Measurements from ENCODE around the gene DCC.

Gene DCC

DNA sequence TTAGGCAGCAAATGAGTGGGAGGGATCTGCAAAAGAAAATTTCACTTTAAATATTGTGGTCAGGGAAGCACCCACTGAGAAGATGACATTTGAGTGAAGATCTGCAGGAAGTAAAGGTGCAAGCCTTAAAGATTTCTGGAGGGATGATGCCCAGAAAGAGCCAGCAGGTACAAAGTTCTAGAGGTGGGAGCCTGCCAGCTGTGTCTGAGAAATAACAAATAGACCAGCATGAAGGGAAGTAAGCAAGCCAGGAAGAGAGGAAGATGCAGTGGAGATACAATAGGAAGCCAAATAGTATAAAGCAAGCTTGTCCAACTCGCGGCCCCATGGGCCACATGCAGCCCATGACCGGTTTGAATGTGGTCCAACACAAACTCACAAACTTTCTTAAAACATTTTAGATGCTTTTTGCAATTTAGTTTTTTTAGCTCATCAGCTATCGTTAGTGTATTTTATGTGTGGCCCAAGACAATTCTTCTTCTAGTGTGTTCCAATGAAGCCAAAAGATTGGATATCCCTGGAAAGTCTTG lies 489.9 kb downstream of the DCC start:
- DNase-seq = no peak

DNA sequence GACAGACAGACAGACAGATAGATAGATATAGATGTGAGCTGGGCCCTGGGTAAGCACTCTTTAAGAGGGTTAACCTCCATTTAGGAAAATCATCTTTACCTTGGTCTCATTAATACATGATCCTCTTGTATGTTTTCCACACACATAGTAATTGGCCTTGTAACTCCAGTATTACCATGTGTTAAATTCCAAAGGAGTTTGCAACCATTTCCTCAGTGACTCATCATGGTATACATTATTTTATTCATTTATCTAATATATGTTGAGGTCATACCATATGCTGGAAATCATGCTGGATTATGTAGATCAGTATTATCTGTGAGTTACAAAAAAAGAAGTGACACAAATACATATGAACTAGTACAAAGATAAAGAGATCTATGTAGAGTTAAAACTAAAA lies 504.3 kb downstream of the DCC start:
- no peak for DNase-seq

DNA sequence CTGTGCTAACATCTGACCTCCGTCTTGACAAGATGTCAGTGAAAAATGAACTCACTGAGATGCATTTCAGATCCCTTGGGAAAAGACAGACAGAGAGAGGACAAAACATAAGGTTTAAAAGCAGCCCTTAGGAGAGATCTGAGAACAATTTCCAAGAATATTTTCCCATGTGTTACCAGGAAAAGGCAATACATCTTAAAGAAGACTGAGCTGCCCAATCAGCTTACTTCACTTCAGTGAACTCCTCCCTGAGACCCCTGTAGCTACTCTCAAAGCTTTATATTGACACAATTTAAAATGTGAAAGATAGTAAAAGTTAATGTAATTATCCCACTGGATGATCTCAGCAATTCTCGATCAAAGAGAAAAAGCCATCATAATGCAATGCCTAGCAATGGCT lies 505.0 kb downstream of the DCC start:
- DNase-seq = no peak

DNA sequence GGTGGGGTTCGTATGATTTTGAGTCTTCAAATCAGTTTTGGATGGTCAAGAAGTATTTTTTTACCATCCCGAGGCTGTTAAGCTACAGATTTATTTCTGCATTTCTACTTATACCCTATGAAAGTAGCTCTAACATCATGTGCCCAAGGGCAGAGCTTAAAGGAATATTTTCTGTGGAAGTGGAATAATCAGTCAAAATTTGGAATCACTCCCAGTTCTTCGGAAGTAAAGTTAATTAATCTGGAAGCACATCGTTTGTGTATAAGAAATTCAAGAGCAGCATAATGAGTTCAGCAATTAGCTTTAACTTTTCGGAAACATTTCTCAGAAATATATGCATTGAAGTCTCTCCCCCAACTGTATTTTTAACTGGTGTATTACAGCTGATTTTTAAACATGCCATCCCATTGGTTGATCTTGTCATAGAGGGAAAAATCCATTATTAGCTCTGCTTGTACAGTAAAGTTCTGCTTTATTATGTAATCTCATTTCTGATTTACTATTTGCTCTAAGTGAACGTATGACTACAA lies 510.1 kb downstream of the DCC start:
- DNase-seq = no peak

DNA sequence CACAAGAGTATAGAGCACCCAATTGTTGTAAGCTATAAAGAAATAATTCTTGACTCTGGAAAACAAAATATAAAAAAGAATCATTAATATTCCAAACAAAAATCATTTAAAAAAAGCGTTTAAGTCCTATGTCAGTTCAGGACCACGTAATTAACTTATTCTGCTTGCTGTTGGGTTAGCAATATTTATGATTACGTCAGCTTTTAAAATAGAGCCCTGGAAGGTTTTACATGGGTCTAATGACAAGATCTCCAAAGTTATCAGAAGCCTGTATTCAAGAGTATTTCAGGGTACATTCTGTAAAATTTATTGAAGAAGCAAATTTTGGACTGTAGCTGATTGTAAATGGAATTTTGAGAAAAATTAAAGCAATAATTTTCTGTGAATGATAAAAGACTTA lies 521.6 kb downstream of the DCC start:
- DNase-seq = no peak

DNA sequence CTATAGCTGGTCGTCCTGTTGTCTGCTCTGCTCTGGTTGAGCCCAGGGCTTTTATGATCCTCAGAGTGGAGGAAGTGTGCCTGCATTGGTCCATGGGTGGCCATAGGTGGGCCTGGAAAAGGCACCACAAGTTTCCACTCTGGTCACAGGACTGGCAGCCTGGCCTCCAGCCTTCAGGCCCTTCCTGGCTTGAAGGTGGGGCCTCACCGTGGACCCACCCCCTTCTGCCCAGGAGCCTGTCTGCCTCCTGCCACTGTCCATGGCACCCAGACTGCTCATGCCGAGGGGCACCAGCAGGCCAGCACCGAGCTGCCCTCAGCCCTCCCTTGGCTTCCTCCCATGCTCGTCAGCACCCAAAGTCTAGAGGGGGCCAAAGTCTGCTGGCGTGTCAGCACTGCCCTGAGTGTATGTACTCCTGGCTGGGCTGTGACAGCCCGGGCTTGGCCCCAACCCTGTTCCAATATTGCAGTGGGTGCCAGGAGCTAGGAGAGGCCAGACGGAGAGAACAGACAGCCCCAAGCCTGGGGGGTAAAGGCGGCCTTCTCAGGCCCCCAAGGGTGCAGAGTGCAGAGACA lies 529.4 kb downstream of the DCC start:
- no peak for DNase-seq

DNA sequence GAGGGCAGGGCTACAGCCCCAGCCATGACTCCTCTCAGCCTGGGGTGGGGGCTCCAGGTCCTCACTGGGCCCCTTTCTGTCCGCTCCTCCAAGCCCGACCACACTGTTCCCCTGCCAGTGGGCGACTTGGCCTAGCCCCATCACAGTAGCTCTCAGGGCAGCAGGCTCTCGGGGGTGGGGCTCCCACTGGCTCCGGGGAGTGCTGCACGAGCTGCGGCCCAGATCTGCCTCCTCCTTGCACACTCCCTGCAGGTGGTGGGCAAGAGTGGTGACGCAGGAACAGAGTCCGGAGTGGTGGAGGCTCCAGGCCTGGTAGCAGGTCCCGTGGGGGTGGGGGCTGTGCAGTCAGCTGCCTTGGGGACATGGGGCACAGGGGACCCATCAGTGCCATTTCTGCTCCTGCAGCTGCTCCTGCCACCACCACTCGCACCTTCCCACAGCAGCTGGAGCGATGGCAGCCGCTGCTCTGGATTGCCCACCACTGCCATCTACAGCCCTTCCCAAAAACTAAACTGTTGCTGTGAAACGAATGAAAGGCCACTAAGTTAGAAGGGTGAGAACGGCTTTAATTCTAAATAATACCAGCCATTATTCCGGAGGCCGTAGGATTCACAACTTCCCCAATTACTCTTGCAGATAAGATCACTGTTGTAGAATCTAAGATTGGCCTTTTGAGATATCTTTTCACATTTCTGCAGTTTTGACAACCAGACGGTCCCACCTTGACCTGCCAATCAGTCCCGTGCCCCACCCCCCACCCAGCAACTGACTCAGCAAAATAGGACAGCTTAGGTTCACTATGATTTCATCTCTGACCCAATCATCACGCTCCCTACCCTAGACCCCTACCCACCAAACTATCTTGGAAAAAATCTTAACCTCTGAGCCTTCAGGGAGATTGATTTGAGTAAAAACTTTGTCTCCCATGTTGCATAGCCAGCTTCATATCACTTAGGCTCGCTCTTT lies 530.2 kb downstream of the DCC start:
- no peak for DNase-seq

DNA sequence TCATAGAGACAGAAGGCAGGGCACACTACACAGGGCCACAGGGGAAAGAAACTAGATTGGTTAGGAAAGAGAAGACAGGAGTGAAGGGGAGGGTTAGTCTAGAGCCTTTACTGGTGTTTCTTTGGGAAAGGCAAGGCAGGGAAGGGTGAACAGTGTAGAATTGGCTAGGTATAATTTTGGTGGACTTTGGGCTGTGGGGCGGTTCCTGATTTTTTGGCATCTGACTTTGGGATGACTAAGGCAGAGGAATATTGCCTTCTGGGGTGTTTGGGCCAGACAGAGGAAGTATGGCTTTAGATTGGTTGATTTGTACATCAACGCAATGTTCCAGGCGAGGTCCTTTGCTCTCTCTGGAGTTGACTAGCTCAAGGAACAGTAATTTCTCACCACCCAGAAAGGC lies 534.8 kb downstream of the DCC start:
- DNase-seq = no peak

DNA sequence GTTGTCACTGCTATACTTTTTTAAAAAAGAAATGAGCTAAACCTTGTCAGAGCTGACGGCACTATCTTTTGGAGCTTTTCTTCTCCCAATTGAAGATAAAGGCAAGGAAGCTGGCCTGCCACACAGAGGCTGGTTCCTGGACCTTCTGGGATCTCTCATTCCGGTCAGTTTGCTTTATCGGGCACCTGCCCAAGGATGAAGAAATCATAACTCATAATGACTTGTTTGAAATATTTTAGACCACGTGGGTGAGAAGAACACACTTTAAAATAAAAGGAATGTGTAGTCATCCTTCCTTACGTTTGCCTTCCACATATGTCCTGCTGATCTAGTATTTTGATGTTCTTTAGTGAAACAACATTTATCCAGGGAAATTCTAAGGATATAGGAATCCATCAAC lies 535.7 kb downstream of the DCC start:
- no peak for DNase-seq

DNA sequence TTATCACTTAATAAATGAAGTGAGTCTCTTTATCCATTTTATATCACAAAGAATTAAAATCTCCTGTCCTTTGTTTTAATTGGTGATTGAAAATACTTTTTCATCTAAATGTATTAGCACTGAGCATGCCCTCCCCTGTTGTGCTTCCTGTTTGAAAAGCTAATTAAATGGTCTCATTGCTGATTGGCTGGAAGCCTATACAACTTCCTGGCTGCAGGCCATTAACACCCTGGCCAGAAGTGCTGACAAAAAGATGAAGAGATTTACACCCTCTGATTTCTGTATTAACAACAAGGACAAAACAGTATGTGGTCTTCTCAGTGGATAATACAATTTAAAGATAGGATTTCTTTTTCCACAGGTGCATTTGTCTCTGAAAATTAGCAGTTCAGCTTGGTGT lies 548.0 kb downstream of the DCC start:
- no peak for DNase-seq

DNA sequence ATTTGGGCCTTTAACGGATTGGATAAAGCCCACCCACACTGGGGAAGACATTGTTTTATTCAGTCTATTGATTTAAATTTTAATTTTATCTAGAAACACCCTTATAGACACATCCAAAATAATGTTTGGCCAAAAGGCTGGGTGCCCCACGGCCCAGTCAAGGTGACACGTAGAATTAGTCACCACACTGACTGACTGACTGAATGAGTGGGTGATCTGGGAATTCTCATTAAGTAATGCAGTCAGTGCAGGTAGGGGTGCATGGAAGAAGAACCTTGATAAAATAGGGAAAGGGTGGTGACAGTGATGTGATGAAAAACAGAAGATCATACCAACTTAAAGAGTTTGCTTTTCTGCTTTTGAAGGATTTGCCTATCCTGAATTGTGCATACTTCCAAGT lies 554.8 kb downstream of the DCC start:
- no peak for DNase-seq

DNA sequence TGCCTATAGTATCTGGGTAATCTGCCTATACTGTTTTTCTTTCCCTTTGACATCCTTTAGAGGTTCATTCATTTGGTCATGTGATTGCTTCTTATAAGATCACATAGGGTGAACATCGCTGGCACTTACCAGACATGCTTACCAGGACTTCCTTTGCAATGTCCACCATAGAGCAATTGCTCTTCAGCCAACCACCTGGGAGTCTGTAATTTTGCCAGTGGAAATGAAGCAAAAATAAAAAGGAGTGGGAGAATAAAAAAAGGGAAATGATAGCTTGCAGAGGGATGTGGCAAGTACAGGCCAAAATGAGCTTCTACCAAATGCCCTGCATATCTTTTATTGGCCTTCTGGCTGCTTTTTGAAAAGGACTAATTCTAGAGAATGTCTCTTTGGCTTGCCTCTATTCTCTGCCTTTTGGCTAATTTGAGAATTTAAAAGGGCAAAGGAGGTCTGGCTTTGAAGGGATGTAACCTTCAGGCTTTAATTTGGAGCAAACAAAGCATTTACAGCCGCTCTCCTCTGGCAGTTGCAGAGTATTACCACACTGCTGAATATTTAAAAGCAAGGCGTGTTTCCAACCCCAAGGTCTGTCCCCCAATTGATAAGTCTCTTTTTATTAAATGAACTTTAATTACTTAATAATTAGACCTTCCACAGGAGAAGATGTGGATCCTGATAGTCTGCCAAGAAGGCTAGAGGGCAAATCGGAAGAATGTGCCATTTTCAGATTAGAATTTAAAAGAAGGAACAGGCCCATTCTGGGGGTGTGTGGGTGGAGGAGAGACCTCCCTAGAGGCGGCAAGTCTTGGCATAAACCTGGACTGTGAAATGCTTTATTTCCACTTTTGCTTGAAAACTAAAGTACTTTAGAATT lies 557.9 kb downstream of the DCC start:
- DNase-seq = no peak

DNA sequence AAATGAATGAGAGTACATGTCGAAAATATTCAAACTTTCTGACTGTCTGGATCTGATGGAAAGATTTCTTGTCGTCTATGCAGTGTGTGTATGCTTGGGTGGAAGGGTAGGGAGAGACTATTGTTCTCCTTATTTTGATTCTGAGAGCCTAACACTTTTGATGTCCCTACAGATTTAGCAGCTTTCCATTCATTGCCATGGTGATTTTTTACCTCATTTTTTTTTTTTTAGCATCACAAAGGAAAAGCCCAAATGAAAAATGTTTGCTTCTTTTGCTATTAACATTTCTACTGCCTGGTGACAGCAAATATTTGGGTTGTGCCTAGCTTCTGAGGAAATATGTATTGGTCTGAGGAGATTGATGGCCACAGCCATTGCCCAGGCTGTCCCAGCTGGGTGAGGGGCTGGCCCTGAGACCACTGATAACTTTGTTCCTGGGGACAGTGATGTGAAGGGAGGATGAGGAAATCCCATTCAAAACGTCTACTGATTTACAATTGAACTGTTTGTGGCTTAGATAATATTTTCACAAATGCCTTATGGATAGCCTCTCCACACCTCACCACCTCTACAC lies 558.6 kb downstream of the DCC start:
- DNase-seq = no peak

DNA sequence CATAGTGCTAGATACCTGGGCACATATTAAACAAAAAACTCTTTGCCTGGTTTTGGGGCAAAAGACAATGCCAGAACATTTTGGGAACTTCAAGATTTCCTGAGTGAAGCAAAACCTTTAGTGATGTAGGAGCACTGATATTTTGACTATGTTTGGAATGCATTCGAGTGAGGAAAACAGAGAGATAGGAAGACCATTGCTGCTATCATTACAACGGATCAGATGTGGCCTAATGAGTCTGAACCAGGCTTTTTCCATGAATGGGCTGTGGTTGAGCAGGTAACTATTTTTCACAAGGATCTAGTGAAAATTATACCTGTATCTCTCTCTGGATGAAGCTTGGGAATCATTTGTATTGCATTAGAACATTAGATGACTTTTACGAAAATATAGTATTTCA lies 562.2 kb downstream of the DCC start:
- no peak for DNase-seq

DNA sequence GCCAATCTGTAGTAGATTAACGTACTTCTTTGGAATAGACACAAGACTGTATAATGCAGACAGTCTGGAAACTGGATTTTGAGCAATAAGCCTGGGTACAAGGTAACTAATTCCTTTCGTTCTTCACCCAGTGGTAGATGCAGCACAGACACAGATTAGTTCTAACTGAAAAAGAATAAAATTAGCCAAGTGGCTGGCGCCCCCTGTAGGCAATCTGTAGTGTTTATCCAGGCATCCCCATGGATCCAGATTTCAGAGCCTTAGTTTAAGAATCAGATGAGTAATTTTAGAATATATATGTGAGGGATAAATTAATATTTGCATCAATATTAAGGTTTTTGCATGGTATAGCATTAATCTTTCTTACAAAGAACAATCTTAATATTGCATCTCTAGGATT lies 563.9 kb downstream of the DCC start:
- no peak for DNase-seq

DNA sequence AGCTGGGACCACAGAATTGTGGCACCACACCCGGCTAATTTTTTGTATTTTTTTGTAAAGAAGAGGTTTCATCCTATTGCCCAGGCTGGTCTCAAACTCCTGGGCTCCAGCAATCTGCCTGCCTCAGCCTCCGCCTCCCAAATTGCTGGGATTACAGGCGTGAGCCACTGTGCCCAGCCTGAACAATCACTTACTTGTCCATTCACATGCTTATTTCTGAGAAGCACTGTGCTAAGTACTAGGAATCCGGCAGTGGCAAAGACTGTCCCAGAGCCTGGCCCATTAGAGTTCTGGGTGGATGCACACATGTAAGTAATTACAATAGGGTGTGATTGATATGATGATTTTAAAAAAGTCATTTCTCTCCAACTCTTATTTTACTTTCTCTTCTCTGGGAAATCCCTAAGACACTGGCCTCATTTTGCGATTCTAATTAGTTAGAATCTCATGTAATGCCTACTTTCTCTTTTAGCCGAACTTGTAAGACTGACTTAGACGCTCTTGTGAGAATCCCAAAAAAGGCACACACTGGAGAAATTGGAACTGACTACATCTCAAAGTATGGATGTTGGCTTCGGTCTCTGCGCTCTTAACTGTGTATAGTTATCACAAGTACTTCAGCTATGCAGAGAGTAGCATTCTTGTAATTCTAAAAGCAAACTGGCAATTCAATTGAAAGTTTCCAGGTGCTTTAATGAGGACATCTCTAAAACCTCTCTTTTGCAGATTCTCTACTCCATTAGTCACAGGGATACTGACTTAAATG lies 567.7 kb downstream of the DCC start:
- no peak for DNase-seq

DNA sequence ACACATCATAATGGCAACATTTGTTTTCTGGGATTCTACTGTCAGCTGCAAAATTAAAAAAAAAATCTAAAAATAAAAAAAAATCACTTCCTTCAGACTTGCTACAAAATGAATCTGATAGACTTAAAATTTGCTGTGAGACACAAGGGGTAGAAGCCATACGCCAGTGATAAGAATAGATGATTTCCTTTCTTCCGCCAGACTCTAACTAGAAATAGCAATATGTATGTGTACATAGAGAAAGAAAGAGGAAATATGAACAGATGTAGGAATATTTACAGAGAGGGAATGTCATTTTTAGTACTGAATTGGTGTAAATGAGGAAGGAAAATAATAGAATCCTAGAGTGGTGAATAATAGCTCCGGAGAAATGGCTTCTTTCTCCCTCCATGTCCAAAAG lies 574.2 kb downstream of the DCC start:
- DNase-seq = no peak

DNA sequence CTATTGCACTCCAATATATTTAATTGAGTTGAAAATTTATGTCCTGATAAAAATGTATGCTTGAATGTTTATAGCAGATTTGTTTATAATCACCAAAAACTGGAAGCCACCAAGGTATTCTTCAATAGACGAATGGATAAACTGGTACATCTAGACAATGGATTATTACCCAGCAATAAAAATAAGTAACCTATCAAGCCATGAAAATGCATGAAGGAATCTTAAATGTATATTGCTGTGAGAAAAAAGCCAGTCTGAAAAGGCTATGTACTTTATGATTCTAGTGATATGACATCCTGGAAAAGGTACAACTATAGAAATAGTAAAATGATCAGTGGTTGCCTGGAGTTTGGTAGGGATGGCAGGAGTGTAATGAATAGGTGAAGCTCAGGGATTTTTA lies 580.7 kb downstream of the DCC start:
- DNase-seq = no peak

DNA sequence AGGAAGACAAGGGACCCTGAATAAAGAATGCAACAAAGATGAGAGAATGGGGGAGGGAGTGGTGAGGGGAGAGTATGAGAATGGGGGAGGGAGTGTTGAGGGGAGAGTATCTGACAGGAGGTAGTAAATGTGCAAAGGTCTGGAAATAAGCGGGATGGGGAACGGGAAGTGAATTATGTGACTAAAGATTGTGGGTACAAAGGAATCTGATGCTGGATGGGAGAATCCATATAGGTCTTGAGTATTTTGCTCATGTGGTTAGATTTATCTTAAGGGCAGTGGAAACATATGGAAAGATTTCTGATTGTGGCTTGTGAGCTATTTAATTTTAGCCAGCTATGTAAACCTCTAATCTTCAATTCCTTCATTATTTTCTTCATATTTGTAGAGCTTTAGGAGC lies 593.4 kb downstream of the DCC start:
- DNase-seq = no peak

DNA sequence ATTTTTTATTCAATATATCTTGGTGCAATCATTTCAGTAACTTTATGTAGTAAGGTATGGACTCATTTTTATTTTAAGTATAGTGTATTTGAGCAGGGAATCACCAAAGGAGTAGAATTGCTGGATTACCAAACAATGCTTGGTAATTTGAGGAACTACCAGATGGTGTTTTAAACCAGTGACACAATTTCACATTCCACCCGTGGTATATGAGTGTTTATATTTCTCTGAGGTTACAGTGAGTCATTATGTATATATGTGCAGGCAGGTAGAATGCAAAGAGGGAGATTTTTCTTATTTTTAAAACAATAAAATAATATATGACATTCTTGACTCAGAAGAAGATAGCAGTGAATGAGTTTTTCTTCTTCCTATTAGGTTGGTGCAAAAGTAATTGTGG lies 596.9 kb downstream of the DCC start:
- DNase-seq = no peak

DNA sequence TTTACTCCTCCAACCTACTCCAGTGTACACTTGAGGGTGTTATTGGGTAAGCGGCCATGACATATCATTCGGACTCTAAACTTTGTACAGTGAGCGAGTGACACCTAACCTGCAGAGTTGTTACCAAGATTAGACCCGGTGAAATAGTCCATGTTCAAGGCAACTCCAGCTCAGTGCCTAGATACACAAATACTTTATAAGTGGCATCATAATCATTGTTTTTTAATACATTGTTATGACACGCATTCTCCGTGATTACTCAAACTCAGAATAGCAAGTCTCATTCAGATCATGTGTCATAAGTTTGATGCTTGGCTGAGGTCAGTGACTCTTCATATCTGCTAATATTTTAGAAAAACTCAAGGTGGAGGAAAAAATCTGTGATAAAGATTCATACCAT lies 597.8 kb downstream of the DCC start:
- no peak for DNase-seq

DNA sequence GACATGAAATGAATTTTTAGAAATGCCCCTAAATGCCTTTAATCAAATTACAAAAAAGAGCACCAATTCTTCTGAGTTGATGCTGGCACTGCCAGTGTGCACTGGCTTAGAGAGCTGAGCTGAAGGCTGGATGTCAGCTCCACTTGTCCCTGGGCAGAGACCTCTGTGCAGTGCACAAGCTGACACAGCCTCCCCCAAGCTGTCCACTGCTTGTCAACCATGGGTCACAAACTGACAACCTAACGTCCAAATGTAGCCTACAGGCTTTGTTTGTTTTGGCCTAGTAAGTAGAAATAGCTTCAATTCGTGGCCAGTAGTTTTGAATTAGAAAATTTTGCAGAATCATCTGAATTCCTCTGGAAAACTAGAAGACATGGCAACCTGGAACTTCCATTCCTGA lies 605.6 kb downstream of the DCC start:
- no peak for DNase-seq

Measured in stimulated activated CD4-positive, alpha-beta T cell treated with anti-CD3 and anti-CD28 coated beads, Interleukin-4, amount 100 ng/mL, for 24 hours (primary cell).